Measurements from ENCODE around the gene CCDC69. TPM values are rescaled to one million over a fixed set of nuclear protein-coding genes. Genes with fewer than 3 reads are reported as not detected.

CCDC69 gene
- 3.9 and 6.1 TPM in 2 replicates for total RNA-seq

GRCh38 chr5:151223447-151224264, at the start of gene CCDC69:
CCDC69 (minus strand) TSS chr5:151224092; CDS start chr5:151223970, 122 bp downstream.

GRCh38 chr5:151252762-151253604, 29.1 kb upstream of the CCDC69 start, which contains the start of gene GM2A:
GM2A (plus strand) TSS chr5:151253185; CDS start chr5:151253217, 32 bp downstream.

GRCh38 chr5:151157426-151158286, 66.2 kb downstream of the CCDC69 start, which contains the start of gene ANXA6:
ANXA6 (minus strand) TSS chr5:151157779; CDS start chr5:151147901, 9,878 bp downstream.

Other genes starting within 250 kb of the CCDC69 start
- 65.6 and 97.7 TPM in 2 replicates for gene GPX3, start 203.5 kb downstream of the CCDC69 start, total RNA-seq
- gene TNIP1, start 143.1 kb downstream of the CCDC69 start, total RNA-seq, result 65.8 and 69.5 TPM in 2 replicates
- gene ANXA6, start 66.3 kb downstream of the CCDC69 start, total RNA-seq, result 269 and 290 TPM in 2 replicates
- 39.3 and 44.0 TPM in 2 replicates for gene GM2A, start 29.1 kb upstream of the CCDC69 start, total RNA-seq
- gene SLC36A3, start 79.7 kb upstream of the CCDC69 start, total RNA-seq, result not detected in 2 replicates
- not detected in 2 replicates for gene SLC36A2, start 123.5 kb upstream of the CCDC69 start, total RNA-seq
- 12.7 and 16.0 TPM in 2 replicates for gene SLC36A1, start 223.5 kb upstream of the CCDC69 start, total RNA-seq